GM12801 (cell line): ENCODE data around the gene P3H3.

Experiments
- TF ChIP-seq, protein P1 (sequence below): IDR thresholded peaks from one replicate; pipeline ENCODE4 v1.5.1; 2011; ENCODE audit warnings: control low read depth; ENCODE audit not compliant: insufficient read length; ENCODE audit errors: extremely low read depth

P3H3 gene

DNA sequence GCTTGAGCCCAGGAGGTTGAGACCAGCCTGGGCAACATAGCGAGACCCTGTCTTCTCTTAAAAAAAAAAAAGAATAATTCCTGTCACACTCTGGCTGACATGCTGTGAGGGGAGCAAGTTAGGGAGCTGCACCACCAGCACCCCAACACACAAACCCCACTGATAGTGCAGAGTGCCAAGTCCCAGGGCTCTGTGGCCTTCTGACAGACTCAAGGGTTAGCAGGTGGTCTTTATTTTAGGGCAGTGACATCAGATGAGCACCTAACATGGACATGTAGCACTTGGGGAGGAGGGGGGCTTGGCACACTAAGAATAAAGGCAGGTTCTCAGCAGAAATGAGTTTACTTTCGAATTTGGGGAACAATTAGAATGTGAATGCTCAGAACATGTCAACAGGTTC lies 30.6 kb downstream of the P3H3 start:
- TF ChIP-seq, protein P1, sequence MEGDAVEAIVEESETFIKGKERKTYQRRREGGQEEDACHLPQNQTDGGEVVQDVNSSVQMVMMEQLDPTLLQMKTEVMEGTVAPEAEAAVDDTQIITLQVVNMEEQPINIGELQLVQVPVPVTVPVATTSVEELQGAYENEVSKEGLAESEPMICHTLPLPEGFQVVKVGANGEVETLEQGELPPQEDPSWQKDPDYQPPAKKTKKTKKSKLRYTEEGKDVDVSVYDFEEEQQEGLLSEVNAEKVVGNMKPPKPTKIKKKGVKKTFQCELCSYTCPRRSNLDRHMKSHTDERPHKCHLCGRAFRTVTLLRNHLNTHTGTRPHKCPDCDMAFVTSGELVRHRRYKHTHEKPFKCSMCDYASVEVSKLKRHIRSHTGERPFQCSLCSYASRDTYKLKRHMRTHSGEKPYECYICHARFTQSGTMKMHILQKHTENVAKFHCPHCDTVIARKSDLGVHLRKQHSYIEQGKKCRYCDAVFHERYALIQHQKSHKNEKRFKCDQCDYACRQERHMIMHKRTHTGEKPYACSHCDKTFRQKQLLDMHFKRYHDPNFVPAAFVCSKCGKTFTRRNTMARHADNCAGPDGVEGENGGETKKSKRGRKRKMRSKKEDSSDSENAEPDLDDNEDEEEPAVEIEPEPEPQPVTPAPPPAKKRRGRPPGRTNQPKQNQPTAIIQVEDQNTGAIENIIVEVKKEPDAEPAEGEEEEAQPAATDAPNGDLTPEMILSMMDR: no peak

GRCh38 chr12:6860116-6860515 lies 31.9 kb downstream of the P3H3 start:
- TF ChIP-seq, protein P1: no peak

GRCh38 chr12:6860942-6861341 lies 32.7 kb downstream of the P3H3 start:
- TF ChIP-seq, protein P1: no peak

GRCh38 chr12:6861391-6861790 lies 33.2 kb downstream of the P3H3 start:
- TF ChIP-seq, protein P1: no peak

DNA sequence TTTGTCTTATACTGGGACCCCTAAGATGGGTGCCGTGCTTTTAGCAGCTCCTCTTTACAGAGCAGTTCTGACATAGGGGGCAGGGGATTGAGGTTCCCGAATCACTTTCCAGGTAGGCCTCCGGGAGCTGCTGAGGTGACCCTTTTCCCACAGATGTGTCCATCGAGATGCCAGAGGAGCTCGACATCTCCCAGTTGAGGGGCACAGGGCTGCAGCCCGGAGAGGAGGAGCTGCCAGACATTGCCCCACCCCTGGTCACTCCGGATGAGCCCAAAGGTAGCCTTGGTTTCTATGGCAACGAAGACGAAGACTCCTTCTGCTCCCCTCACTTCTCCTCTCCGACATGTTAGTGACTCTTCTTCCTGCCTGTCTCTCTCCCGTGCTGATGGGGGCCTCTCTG lies 34.8 kb downstream of the P3H3 start:
- TF ChIP-seq, protein P1: no peak

- TF ChIP-seq, protein P1: no peak
Observed at GRCh38 chr12:6863586-6864321, 35.5 kb downstream of the P3H3 start.

- TF ChIP-seq, protein P1: no peak
Observed at GRCh38 chr12:6866163-6866919, 38.1 kb downstream of the P3H3 start.
